A549 (cell line): ENCODE measurements around the gene USP6NL.

ENCODE experiments used
- EHMT2 ChIP-seq: fragments of 200-600 bp; sonication (generic); IDR thresholded peaks from 2 replicates; pipeline ENCODE4 v1.6.1; 2016; ENCODE audit warnings: antibody characterized with exemption, low read depth, mild to moderate bottlenecking, moderate library complexity
- POLR2A ChIP-seq: IDR thresholded peaks from 2 replicates; pipeline ENCODE4 v1.6.1; 2012; ENCODE audit warnings: mild to moderate bottlenecking, low read length

- TF ChIP-seq POLR2A (no peak), EHMT2 (no peak)
Observed at GRCh38 chr10:11473128-11473760, 138.2 kb downstream of the USP6NL start.
